NB4 (cell line): ENCODE data around the gene OBSCN.

ENCODE experiments used
- DNase-seq: peaks from one replicate; pipeline ENCODE4 v3.0.0; 2010; ENCODE audit warnings: low read depth
- H3K4me3 ChIP-seq: one replicate; pipeline ENCODE4 v1.5.1; 2011; ENCODE audit warnings: mild to moderate bottlenecking, low read depth, low read length, moderate library complexity
- MYC ChIP-seq: IDR thresholded peaks from 2 replicates; pipeline ENCODE4 v1.6.1; 2011; ENCODE audit warnings: low read depth, low read length
- POLR2A ChIP-seq: IDR thresholded peaks from 2 replicates; pipeline ENCODE4 v1.6.1; 2011; ENCODE audit warnings: mild to moderate bottlenecking; ENCODE audit not compliant: insufficient read length; ENCODE audit errors: extremely low read depth
- TF ChIP-seq, protein P1 (sequence below): IDR thresholded peaks from one replicate; pipeline ENCODE4 v1.5.1; 2012; ENCODE audit warnings: low read depth, low read length
- TF ChIP-seq, protein P2 (sequence below): IDR thresholded peaks from 2 replicates; pipeline ENCODE4 v1.6.1; 2011; ENCODE audit warnings: low read depth, low read length

OBSCN gene

DNA sequence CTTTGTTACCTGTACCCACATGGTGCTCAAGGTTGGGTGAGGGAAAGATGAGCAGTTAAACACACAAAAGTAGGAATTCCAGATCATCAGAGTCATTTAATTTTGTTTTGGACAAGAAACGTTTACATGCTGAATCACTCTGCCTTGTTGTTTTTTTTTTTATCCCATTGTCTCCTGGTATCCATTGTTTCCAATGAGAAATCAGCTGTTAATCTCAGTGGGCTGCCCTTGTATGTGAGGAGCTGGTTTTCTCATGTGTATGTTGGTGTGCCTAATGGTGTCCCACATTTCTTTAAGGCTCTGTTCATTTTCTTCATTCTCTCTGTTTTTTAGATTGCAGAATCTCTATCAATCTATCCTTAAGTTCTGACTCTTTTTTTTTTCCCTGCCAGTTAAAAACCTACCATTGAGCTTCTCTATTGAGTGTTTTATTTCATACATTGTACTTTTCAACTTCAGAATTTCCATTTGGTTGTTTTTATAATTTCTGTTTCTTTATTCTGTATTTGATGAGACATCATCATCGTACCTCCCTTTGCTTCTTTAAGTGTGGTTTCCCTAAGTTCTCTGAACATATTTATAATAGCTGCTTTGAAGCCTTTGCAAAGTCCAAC, 8.8 kb upstream of the OBSCN start:
- H3K4me3 ChIP-seq: no peak overlapping the region
- TF ChIP-seq MYC (no peak), POLR2A (no peak)
- TF ChIP-seq, protein P1, sequence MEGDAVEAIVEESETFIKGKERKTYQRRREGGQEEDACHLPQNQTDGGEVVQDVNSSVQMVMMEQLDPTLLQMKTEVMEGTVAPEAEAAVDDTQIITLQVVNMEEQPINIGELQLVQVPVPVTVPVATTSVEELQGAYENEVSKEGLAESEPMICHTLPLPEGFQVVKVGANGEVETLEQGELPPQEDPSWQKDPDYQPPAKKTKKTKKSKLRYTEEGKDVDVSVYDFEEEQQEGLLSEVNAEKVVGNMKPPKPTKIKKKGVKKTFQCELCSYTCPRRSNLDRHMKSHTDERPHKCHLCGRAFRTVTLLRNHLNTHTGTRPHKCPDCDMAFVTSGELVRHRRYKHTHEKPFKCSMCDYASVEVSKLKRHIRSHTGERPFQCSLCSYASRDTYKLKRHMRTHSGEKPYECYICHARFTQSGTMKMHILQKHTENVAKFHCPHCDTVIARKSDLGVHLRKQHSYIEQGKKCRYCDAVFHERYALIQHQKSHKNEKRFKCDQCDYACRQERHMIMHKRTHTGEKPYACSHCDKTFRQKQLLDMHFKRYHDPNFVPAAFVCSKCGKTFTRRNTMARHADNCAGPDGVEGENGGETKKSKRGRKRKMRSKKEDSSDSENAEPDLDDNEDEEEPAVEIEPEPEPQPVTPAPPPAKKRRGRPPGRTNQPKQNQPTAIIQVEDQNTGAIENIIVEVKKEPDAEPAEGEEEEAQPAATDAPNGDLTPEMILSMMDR: no peak
- TF ChIP-seq, protein P2, sequence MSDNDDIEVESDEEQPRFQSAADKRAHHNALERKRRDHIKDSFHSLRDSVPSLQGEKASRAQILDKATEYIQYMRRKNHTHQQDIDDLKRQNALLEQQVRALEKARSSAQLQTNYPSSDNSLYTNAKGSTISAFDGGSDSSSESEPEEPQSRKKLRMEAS: no peak
- DNase-seq: no peak

DNA sequence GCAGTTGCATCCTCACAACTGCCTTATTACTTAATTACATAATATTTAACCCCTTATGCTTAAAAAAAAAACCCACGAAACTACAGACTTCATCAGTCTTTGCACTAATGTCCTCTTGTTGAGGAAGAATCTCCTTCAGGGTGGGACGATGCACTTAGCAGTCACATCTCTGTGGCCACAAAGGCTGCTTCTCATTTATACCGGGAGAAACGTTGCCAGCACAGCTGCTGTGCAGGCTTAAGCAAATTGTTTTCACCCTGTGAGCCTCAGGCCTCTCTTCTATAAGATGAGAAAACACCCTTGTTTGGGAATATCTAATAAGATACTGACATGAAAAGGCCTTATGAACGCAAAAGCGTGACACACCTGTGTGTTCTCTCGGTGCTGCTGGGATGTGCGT, 2.9 kb upstream of the OBSCN start:
- TF ChIP-seq MYC (no peak), POLR2A (no peak)
- TF ChIP-seq, protein P1: no peak
- TF ChIP-seq, protein P2: no peak
- H3K4me3 ChIP-seq: no peak overlapping the region
- DNase-seq: no peak

DNA sequence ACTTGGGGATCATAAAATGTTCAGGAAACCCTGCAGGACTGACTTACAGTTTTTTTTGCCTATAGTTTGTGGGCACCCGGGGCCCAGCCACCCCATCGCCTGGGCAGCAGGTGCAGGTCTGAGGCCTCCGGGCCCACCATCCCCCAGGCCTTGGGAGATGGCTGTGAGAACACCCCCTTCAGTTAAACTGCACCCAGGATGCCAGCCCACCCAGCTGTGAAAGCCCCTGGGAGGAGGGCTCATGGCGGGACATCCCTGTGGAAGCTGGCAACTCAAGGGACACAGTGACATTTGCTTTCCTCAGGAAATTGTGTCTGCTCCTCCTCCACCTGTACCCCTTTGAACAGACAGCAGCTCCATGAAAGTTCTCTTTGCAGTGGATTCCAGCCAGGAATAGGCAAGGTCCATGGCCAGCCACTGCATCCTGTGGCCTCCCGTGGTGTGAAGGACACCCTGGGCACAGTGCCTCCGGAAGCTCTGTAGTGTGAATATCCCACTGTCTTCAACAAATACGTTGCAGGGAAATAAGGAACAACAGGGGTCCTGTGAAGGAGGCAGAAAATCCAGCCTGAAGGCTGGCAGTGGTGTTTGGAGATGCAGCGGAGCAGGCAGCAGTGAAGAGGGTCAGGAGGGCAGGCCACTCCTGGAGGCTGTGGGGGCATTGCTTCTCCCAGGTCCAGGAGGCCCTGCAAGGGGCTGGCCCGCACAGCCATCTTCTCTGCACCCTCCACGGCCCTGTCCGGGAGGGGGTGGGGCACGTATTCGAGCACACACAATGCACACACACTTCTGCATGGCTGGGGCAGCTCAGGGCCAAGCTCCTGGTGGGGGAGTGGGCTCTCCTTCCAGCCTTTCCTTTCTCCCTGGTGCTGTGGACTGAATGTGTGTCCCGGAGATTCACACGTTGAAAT, 2.1 kb upstream of the OBSCN start:
- no peak overlapping the region for H3K4me3 ChIP-seq
- TF ChIP-seq, protein P1: no peak
- DNase-seq: no peak

DNA sequence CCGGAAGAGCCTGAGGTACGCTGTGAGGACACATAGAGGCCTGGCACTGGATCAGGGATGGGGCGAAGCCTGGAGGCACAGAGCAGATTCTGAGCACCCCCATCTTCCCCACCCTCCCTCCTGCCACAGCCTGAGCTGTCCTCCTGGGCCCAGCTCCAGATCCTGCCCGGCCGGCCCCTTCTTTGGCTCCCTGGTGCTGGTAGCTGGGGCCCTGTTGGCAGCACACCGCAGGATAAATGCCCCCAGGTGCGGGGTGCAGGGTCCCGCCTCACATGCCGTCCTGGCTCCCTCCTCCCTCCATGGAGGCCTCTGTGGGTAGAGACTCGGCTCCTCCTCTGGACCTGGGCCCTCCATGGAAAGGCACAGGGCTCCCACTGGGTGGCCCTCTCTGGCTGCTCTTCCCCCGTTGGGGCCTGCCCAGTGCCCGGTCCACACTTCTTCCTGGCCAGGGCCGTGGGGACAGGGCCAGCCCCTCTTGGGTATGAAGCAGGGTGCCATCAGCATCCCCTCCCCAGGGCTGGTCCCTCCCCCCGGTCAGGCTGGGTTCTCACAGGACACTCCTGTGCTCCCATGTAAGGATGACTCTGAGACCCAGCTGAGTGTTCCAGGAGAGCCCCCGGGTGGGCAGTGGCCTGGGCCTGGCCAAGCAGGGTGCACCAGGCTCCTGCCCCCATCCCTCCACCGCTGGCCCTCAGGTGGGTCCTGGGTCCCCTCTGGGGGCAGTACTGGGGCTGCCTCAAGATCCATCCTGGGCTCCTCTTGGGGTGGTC, 1.1 kb upstream of the OBSCN start:
- H3K4me3 ChIP-seq: no peak overlapping the region
- TF ChIP-seq, protein P2: no peak
- DNase-seq: no peak

DNA sequence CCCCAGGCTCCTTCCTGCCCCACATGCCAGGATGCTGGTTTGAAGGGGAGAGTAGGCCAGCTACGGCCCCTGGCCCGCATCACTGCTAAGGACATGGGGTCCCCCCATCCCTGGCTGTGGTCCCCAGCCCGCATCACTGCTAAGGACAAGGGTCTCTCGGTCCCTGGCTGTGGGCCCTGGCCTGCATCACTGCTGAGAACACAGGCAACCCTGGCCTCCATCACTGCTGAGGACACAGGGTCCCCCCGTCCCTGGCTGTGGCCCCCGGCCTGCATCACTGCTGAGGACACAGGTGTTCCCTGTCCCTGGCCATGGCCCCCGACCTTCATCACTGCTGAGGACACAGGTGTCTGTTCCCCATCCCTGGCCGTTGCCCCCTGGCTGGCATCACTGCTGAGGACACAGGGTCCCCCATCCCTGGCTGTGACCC, 448 bp upstream of the OBSCN start:
- TF ChIP-seq, protein P2: no peak
- no peak for TF ChIP-seq MYC
- TF ChIP-seq POLR2A: no peak
- TF ChIP-seq, protein P1: no peak
- DNase-seq: no peak
- no peak overlapping the region for H3K4me3 ChIP-seq

DNA sequence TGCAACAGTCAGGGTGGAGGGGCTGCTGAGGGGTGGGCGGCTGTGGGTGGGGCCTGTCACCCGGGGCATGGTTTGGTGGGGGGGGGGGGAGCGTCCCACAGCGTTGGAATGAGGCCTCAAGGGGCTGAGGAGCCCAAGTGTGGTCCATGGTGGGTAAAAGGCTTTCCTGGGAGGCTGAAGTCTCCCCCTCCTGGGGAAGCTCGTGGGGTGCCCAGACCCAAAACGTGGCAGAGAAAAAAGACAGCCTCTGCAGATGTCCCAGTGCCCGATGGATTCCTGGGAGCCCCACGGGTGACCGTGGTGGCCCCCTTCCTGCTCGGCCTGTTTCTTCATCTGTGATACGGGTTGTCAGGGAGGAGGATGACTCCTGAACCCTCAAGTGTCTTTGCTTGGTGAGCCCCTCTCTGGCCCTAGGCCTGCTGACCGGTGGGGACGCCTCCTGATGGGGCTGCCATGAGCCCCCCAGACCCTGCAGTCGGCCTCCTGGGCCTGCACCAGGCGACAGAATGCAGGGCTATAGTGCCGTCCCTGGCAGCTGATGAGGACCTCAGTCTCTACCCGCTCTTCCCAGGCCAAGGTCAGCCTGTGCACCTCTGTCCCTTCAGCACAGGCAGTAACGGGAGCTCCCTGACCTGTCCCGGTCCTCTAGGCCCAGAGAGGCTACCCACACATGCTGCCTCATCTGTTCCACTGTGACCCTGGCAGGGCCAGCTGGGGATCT, 1.1 kb downstream of the OBSCN start:
- no peak for DNase-seq
- H3K4me3 ChIP-seq: no peak overlapping the region
- TF ChIP-seq, protein P1: no peak
- TF ChIP-seq, protein P2: no peak
- TF ChIP-seq POLR2A (no peak), MYC (no peak)
